ENCODE data around the gene ARHGAP15. TPM values are rescaled to one million over a fixed set of nuclear protein-coding genes. Genes with fewer than 3 reads are reported as not detected.

ARHGAP15 gene
- total and polyA plus RNA-seq, 2 experiments from 2014 or later = 0.26 TPM; not detected in 1

DNA sequence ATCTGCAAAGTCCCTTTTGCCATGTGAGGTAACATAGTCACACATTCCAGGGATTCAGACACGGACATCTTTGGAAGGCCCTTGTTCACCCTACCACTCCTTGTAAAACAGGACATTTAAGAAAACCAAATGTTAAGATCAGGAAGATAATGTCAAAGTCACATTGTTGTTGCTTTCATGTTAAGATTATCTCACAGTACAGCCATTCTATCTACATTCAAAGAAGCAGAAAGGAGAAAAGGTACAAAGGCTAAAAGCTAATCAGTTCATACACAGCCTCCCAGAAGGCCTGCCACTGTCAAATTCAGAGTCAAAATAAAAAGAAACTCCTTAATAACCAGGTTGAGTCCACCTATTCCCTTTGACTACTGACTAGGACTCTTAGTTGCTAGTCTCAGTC lies 573.7 kb downstream of the ARHGAP15 start (continued):
- TF ChIP-seq ZNF331 (CRISPR knock-in tag; IDR thresholded peaks at IDR 0.05; ENCODE audit: low read depth) = no peak
- no peak for TF ChIP-seq STAT1 (IDR thresholded peaks at IDR 0.05; ENCODE audit: unreplicated experiment)

DNA sequence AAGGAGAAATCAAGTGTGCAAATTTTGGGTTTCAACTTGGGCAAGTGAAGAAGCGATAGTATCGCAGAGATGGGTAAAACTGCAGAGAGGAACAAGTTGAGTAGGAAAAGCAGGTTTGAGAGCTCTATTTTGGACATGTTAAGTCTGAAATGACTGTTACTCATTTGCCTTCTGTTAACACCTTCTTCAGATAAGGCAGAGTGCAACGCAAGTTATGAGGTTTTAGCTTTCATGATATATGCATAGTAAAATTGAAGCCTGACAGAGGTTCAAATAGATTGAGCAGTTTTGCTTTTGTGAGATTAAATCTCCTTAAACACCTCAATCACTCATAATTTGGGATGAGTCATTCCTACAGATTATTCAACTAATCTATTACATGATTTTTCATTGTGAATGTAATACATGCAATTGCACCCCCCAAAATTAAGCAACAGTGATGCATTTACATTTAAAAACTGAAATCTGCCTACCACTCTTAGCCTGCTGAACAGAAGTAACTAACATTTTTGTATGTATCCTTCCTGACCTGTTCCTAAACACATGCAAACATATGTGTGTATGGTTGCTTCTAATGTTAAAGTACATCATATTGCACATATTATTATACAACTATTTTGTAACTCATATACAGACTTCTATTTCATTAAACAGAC lies 575.4 kb downstream of the ARHGAP15 start:
- no peaks in the 10 kb centered on the region for H3K27me3 Mint-ChIP-seq (ENCODE audit: insufficient read depth, low read depth, poor library complexity)
- Histone ChIP-seq H3K27me3 (ENCODE audit: insufficient read depth) (no peaks in the 10 kb centered on the region), H3K79me2 (replicated peaks; ENCODE audit: insufficient read depth) (no peaks in the 10 kb centered on the region), H3K4me3 (no peak overlapping the region), H3K9me2 (ENCODE audit: insufficient read depth) (no peaks in the 10 kb centered on the region), H3K4me2 (no peak overlapping the region), H2AFZ (no peak overlapping the region), H3K4me1 (ENCODE audit: insufficient read depth) (no peaks in the 10 kb centered on the region), H3F3A (replicated peaks; ENCODE audit: low read depth) (no peaks in the 10 kb centered on the region), H3K36me3 (ENCODE audit: insufficient read depth) (no peaks in the 10 kb centered on the region), H4K20me1 (replicated peaks; ENCODE audit: insufficient read depth) (no peaks in the 10 kb centered on the region), H3K27ac (ENCODE audit: low read depth) (no peak overlapping the region)
- ATAC-seq (no peak), DNase-seq (ENCODE audit: low spot score) (no peak)
- peaks cover 7% of the 10 kb centered on the region for H3K4me1 Mint-ChIP-seq
- no peaks in the 10 kb centered on the region for H3K36me3 Mint-ChIP-seq (ENCODE audit: low read depth)
- H3K9me3 Mint-ChIP-seq = no peaks in the 10 kb centered on the region
- TF ChIP-seq, protein P1, sequence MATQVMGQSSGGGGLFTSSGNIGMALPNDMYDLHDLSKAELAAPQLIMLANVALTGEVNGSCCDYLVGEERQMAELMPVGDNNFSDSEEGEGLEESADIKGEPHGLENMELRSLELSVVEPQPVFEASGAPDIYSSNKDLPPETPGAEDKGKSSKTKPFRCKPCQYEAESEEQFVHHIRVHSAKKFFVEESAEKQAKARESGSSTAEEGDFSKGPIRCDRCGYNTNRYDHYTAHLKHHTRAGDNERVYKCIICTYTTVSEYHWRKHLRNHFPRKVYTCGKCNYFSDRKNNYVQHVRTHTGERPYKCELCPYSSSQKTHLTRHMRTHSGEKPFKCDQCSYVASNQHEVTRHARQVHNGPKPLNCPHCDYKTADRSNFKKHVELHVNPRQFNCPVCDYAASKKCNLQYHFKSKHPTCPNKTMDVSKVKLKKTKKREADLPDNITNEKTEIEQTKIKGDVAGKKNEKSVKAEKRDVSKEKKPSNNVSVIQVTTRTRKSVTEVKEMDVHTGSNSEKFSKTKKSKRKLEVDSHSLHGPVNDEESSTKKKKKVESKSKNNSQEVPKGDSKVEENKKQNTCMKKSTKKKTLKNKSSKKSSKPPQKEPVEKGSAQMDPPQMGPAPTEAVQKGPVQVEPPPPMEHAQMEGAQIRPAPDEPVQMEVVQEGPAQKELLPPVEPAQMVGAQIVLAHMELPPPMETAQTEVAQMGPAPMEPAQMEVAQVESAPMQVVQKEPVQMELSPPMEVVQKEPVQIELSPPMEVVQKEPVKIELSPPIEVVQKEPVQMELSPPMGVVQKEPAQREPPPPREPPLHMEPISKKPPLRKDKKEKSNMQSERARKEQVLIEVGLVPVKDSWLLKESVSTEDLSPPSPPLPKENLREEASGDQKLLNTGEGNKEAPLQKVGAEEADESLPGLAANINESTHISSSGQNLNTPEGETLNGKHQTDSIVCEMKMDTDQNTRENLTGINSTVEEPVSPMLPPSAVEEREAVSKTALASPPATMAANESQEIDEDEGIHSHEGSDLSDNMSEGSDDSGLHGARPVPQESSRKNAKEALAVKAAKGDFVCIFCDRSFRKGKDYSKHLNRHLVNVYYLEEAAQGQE (IDR thresholded peaks at IDR 0.05; ENCODE audit: unreplicated experiment) = no peak
- TF ChIP-seq STAT1 (IDR thresholded peaks at IDR 0.05; ENCODE audit: unreplicated experiment) (no peak), CREB1 (CRISPR knock-in tag; IDR thresholded peaks at IDR 0.05; ENCODE audit: low read depth) (no peak), CTCF (conservative IDR thresholded peaks at IDR 0.05; ENCODE audit: low read depth in 2 of 2) (no peak)
- H3K4me3 Mint-ChIP-seq = no peak overlapping the region
- no peak overlapping the region for H3K27ac Mint-ChIP-seq

GRCh38 chr2:143705108-143705707 lies 576.0 kb downstream of the ARHGAP15 start:
- no peak overlapping the region for H3K4me3 Mint-ChIP-seq
- Histone ChIP-seq H3K9me2 (ENCODE audit: insufficient read depth) (no peaks in the 10 kb centered on the region), H3K4me1 (ENCODE audit: insufficient read depth) (no peaks in the 10 kb centered on the region), H2AFZ (no peak overlapping the region), H3K27me3 (ENCODE audit: insufficient read depth) (no peaks in the 10 kb centered on the region), H3F3A (replicated peaks; ENCODE audit: low read depth) (no peaks in the 10 kb centered on the region), H3K4me2 (no peak overlapping the region), H3K36me3 (ENCODE audit: insufficient read depth) (no peaks in the 10 kb centered on the region), H3K4me3 (no peak overlapping the region), H3K79me2 (replicated peaks; ENCODE audit: insufficient read depth) (no peaks in the 10 kb centered on the region), H4K20me1 (replicated peaks; ENCODE audit: insufficient read depth) (no peaks in the 10 kb centered on the region), H3K27ac (ENCODE audit: low read depth) (no peak overlapping the region)
- no peak overlapping the region for H3K27ac Mint-ChIP-seq
- no peaks in the 10 kb centered on the region for H3K27me3 Mint-ChIP-seq (ENCODE audit: insufficient read depth, low read depth, poor library complexity)
- no peak for DNase-seq (ENCODE audit: low spot score)
- no peaks in the 10 kb centered on the region for H3K36me3 Mint-ChIP-seq (ENCODE audit: low read depth)
- ATAC-seq = no peak
- no peaks in the 10 kb centered on the region for H3K9me3 Mint-ChIP-seq
- peaks cover 7% of the 10 kb centered on the region for H3K4me1 Mint-ChIP-seq
- no peak for TF ChIP-seq NANOG (IDR thresholded peaks at IDR 0.05; ENCODE audit: borderline replicate concordance)
- TF ChIP-seq, protein P2, sequence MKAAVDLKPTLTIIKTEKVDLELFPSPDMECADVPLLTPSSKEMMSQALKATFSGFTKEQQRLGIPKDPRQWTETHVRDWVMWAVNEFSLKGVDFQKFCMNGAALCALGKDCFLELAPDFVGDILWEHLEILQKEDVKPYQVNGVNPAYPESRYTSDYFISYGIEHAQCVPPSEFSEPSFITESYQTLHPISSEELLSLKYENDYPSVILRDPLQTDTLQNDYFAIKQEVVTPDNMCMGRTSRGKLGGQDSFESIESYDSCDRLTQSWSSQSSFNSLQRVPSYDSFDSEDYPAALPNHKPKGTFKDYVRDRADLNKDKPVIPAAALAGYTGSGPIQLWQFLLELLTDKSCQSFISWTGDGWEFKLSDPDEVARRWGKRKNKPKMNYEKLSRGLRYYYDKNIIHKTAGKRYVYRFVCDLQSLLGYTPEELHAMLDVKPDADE (IDR thresholded peaks at IDR 0.05) = no peak
- TF ChIP-seq EZH2phosphoT487 (IDR thresholded peaks at IDR 0.05; ENCODE audit: unreplicated experiment) = no peak
- TF ChIP-seq STAT1 (IDR thresholded peaks at IDR 0.05; ENCODE audit: unreplicated experiment) = no peak
- no peak for TF ChIP-seq CREB1 (CRISPR knock-in tag; IDR thresholded peaks at IDR 0.05; ENCODE audit: low read depth)
- TF ChIP-seq POLR2AphosphoS5 (IDR thresholded peaks at IDR 0.05; ENCODE audit: low read depth) = no peak
- TF ChIP-seq CTCF (conservative IDR thresholded peaks at IDR 0.05; ENCODE audit: low read depth in 2 of 2) = no peak
- TF ChIP-seq JUNB (IDR thresholded peaks at IDR 0.05; ENCODE audit: unreplicated experiment) = no peak

Measured in GM23338 (cell line).